OCI-LY7 (cell line): ENCODE results near the gene SEMG2. TPM values are rescaled to one million over a fixed set of nuclear protein-coding genes. Genes with fewer than 3 reads are reported as not detected.

ENCODE experiments used
- BruUV-seq: library from RNA; stranded (reverse); fragments of 400-500 nt; replicated peaks from 2 replicates; lab custom pipeline; 2021; lab: Mats Ljungman, UMichigan
- CTCF ChIA-PET: fragments of 300-600 bp; sonication (Branson Sonifier 250); formaldehyde crosslinking; loops from one replicate; lab custom pipeline; 2022; ENCODE audit warnings: antibody characterized with exemption; ENCODE audit not compliant: unreplicated experiment; lab: Charles Lee
- POLR2A ChIA-PET: fragments of 300-600 bp; sonication (Branson Sonifier 250); formaldehyde crosslinking; loops from one replicate; lab custom pipeline; 2022; ENCODE audit warnings: antibody characterized with exemption; lab: Charles Lee
- DNase-seq: peaks from one replicate; pipeline ENCODE4 v3.0.0-alpha.2; 2015; ENCODE audit warnings: low spot score
- H2AFZ ChIP-seq: fragments of 200-600 bp; sonication (generic), shearing (Covaris generic); 2 replicates; pipeline ENCODE4 v1.6.1; 2014; ENCODE audit warnings: mild to moderate bottlenecking, antibody characterized with exemption, low read length, moderate library complexity
- H3K27ac ChIP-seq: fragments of 200-600 bp; sonication (generic); 2 replicates; pipeline ENCODE4 v1.5.1; 2014; ENCODE audit warnings: mixed run types, low read depth, mild to moderate bottlenecking, moderate library complexity, low read length, inconsistent platforms; ENCODE audit not compliant: poor library complexity, severe bottlenecking
- H3K36me3 ChIP-seq: fragments of 200-600 bp; sonication (generic); 2 replicates; pipeline ENCODE4 v1.6.1; 2014; ENCODE audit warnings: mild to moderate bottlenecking, antibody characterized with exemption, low read length, moderate library complexity, mixed read lengths; ENCODE audit not compliant: insufficient read depth
- H3K4me1 ChIP-seq: fragments of 200-600 bp; sonication (generic); 2 replicates; pipeline ENCODE4 v1.5.1; 2014; ENCODE audit warnings: mild to moderate bottlenecking, low read length; ENCODE audit not compliant: insufficient read depth, poor library complexity, severe bottlenecking
- H3K4me2 ChIP-seq: fragments of 200-600 bp; sonication (generic); 2 replicates; pipeline ENCODE4 v1.6.1; 2014; ENCODE audit warnings: mild to moderate bottlenecking, low read length
- H3K4me3 ChIP-seq: fragments of 200-600 bp; sonication (generic); 2 replicates; pipeline ENCODE4 v1.5.1; 2014; ENCODE audit warnings: mild to moderate bottlenecking, low read depth, low read length; ENCODE audit not compliant: poor library complexity, severe bottlenecking
- H3K79me2 ChIP-seq: fragments of 200-600 bp; sonication (generic); 2 replicates; pipeline ENCODE4 v1.6.1; 2016; ENCODE audit warnings: low read depth, mild to moderate bottlenecking, low read length, moderate library complexity, mixed read lengths; ENCODE audit not compliant: insufficient read depth
- H3K9me2 ChIP-seq: fragments of 200-600 bp; sonication (generic); 2 replicates; pipeline ENCODE4 v1.6.1; 2016; ENCODE audit warnings: mild to moderate bottlenecking, low read length, mixed read lengths; ENCODE audit not compliant: insufficient read depth
- H3K9me3 ChIP-seq: fragments of 200-600 bp; sonication (generic); 2 replicates; pipeline ENCODE4 v1.6.1; 2014; ENCODE audit warnings: mild to moderate bottlenecking, mixed run types, low read length, mixed read lengths
- H4K20me1 ChIP-seq: fragments of 200-600 bp; sonication (generic); 2 replicates; pipeline ENCODE4 v1.6.1; 2014; ENCODE audit warnings: mild to moderate bottlenecking, antibody characterized with exemption, low read length, moderate library complexity, mixed read lengths; ENCODE audit not compliant: insufficient read depth
- EZH2phosphoT487 ChIP-seq: fragments of 200-600 bp; sonication (generic); IDR thresholded peaks from 2 replicates; pipeline ENCODE4 v1.6.1; 2018; ENCODE audit warnings: low read depth, borderline replicate concordance, mild to moderate bottlenecking, mixed run types, antibody characterized with exemption, low read length, moderate library complexity, mixed read lengths
- intact Hi-C: fragments of 100-400 bp; cut with micrococcal nuclease; formaldehyde crosslinking; loops from one replicate; pipeline ENCODE4 v1.10.0; 2022; ENCODE audit not compliant: unreplicated experiment
- total RNA-seq, 2 experiments: library from RNA; depleted of rRNA in 1 of 2; stranded (reverse); fragments of >200 nt in 1 of 2; shearing (Covaris generic) in 1 of 2; gene quantifications; 2 replicates each; pipeline ENCODE4 v1.2.3, GENCODE V29; 2014 to 2022
- TF ChIP-seq, protein P1 (sequence below): fragments of 200-600 bp; sonication (generic); conservative IDR thresholded peaks from 2 replicates; pipeline ENCODE4 v1.5.1; 2014; ENCODE audit warnings: mild to moderate bottlenecking, antibody characterized with exemption, low read length, moderate library complexity, mixed read lengths

The SEMG2 gene
- total RNA-seq, 2 experiments from 2014 or later, result not detected

GRCh38 chr20:45253261-45253660, 32.1 kb downstream of the SEMG2 start:
- TF ChIP-seq, protein P1, sequence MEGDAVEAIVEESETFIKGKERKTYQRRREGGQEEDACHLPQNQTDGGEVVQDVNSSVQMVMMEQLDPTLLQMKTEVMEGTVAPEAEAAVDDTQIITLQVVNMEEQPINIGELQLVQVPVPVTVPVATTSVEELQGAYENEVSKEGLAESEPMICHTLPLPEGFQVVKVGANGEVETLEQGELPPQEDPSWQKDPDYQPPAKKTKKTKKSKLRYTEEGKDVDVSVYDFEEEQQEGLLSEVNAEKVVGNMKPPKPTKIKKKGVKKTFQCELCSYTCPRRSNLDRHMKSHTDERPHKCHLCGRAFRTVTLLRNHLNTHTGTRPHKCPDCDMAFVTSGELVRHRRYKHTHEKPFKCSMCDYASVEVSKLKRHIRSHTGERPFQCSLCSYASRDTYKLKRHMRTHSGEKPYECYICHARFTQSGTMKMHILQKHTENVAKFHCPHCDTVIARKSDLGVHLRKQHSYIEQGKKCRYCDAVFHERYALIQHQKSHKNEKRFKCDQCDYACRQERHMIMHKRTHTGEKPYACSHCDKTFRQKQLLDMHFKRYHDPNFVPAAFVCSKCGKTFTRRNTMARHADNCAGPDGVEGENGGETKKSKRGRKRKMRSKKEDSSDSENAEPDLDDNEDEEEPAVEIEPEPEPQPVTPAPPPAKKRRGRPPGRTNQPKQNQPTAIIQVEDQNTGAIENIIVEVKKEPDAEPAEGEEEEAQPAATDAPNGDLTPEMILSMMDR, result no peak
- no peak for TF ChIP-seq EZH2phosphoT487
- DNase-seq, result no peak
- no peak overlapping the region for H3K4me3 ChIP-seq
- no peak overlapping the region for H3K27ac ChIP-seq
- no TSS peak for BruUV-seq
- CTCF ChIA-PET, result no interaction called here
- H3K9me3 ChIP-seq, result no peaks in the 10 kb centered on the region
- no peaks in the 10 kb centered on the region for H3K9me2 ChIP-seq
- no peaks in the 10 kb centered on the region for H3K36me3 ChIP-seq
- no peaks in the 10 kb centered on the region for H3K79me2 ChIP-seq
- no peak overlapping the region for H2AFZ ChIP-seq
- POLR2A ChIA-PET, result no interaction called here
- intact Hi-C loops, result no loop called here
- no peaks in the 10 kb centered on the region for H4K20me1 ChIP-seq
- H3K4me1 ChIP-seq, result no peaks in the 10 kb centered on the region
- no peak overlapping the region for H3K4me2 ChIP-seq

- Histone ChIP-seq H3K4me3 (no peak within 1 kb of the TSS), H3K4me2 (no peak within 1 kb of the TSS), H3K79me2 (no peaks in the 10 kb centered on the region), H3K27ac (no peak within 1 kb of the TSS), H2AFZ (no peak within 1 kb of the TSS), H3K9me2 (no peaks in the 10 kb centered on the region), H3K36me3 (no peaks in the 10 kb centered on the region), H4K20me1 (no peaks in the 10 kb centered on the region), H3K9me3 (no peaks in the 10 kb centered on the region), H3K4me1 (no peaks in the 10 kb centered on the region)
- intact Hi-C loops, result no loop called here
- no TSS peak for BruUV-seq
- TF ChIP-seq, protein P1, result no peak
- TF ChIP-seq EZH2phosphoT487, result no peak
- no peak for DNase-seq
- CTCF ChIA-PET, result no interaction called here
- POLR2A ChIA-PET, result no interaction called here
Measured at GRCh38 chr20:45254383-45255262, 33.5 kb downstream of the SEMG2 start, which contains the start of gene SLPI. Gene SLPI (minus strand): TSS chr20:45254564. CDS start chr20:45254543, 21 bp downstream.

DNA sequence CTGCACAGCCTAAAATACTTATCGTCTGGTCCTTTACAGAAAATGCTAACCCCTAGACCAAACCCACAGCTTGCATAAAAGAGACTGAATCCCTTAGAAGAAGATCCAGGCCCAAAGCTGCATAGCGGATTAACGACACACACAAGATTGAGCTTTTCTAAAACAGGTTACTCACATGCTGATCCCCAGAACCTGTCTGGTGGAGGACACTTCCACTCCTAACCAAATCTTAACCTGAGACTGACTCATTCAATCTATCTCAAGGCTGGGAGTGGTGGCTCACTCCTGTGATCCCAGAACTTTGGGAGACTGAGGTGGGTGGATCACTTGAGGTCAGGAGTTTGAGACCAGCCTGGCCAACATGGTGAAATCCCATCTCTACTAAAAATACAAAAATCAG, 36.0 kb downstream of the SEMG2 start:
- Histone ChIP-seq H3K4me2 (no peak overlapping the region), H3K9me2 (no peaks in the 10 kb centered on the region), H3K4me1 (no peaks in the 10 kb centered on the region), H3K36me3 (no peaks in the 10 kb centered on the region), H2AFZ (no peak overlapping the region), H3K9me3 (no peaks in the 10 kb centered on the region), H3K79me2 (no peaks in the 10 kb centered on the region), H4K20me1 (no peaks in the 10 kb centered on the region), H3K4me3 (no peak overlapping the region), H3K27ac (no peak overlapping the region)
- intact Hi-C loops, result no loop called here
- no peak for DNase-seq
- POLR2A ChIA-PET, result no interaction called here
- CTCF ChIA-PET, result no interaction called here
- BruUV-seq, result no TSS peak
- TF ChIP-seq EZH2phosphoT487, result no peak
- TF ChIP-seq, protein P1, result no peak
